H54 (cell line): Measurements from ENCODE around the gene ERBIN.

Experiments
- DNase-seq: peaks from one replicate; pipeline ENCODE4 v3.0.0; 2011; ENCODE audit warnings: low spot score, mixed read lengths; ENCODE audit not compliant: insufficient read length
- FAIRE-seq: peaks from 3 replicates; lab custom pipeline; 2011; peaks lifted over from hg19 to GRCh38; lab: Jason Lieb, UNC
- POLR2A ChIP-seq: IDR thresholded peaks from 2 replicates; pipeline ENCODE4 v1.6.1; 2011; ENCODE audit warnings: low read depth, mild to moderate bottlenecking, low read length

Gene ERBIN

GRCh38 chr5:65986796-65987195 lies 60.4 kb downstream of the ERBIN start:
- DNase-seq (no peak), FAIRE-seq (no peak)
- no peak for TF ChIP-seq POLR2A

GRCh38 chr5:65987982-65988381 lies 61.6 kb downstream of the ERBIN start:
- FAIRE-seq = no peak

GRCh38 chr5:65989158-65989557 lies 62.8 kb downstream of the ERBIN start:
- FAIRE-seq (no peak), DNase-seq (no peak)
- no peak for TF ChIP-seq POLR2A

More at GRCh38 chr5:65987982-65988381, 61.6 kb downstream of the ERBIN start:
- DNase-seq = no peak
- TF ChIP-seq POLR2A = no peak

- FAIRE-seq (no peak), DNase-seq (no peak)
- TF ChIP-seq POLR2A = no peak
Observed at GRCh38 chr5:65992630-65993029, 66.3 kb downstream of the ERBIN start.

- FAIRE-seq = peak; percentile 57
Observed at GRCh38 chr5:65994117-65994786, 67.9 kb downstream of the ERBIN start.

GRCh38 chr5:65999061-65999723 lies 72.8 kb downstream of the ERBIN start:
- DNase-seq (no peak), FAIRE-seq (peak; percentile 20)
- no peak for TF ChIP-seq POLR2A

More at GRCh38 chr5:65994117-65994786, 67.9 kb downstream of the ERBIN start:
- no peak for DNase-seq
- no peak for TF ChIP-seq POLR2A

GRCh38 chr5:66001952-66002351 lies 75.6 kb downstream of the ERBIN start:
- FAIRE-seq (no peak), DNase-seq (no peak)
- no peak for TF ChIP-seq POLR2A

GRCh38 chr5:66002415-66002814 lies 76.0 kb downstream of the ERBIN start:
- no peak for DNase-seq
- TF ChIP-seq POLR2A = no peak
- FAIRE-seq = no peak

GRCh38 chr5:66004216-66004615 lies 77.8 kb downstream of the ERBIN start:
- TF ChIP-seq POLR2A = no peak
- no peak for FAIRE-seq
- no peak for DNase-seq

GRCh38 chr5:66009277-66009676 lies 82.9 kb downstream of the ERBIN start:
- DNase-seq (no peak), FAIRE-seq (peak; percentile 20)
- TF ChIP-seq POLR2A = no peak

- FAIRE-seq = peak; percentile 87
- no peak for TF ChIP-seq POLR2A
- no peak for DNase-seq
Observed at GRCh38 chr5:66010476-66010875, 84.1 kb downstream of the ERBIN start.

GRCh38 chr5:66012271-66012670 lies 85.9 kb downstream of the ERBIN start:
- FAIRE-seq (peak; percentile 27), DNase-seq (no peak)
- TF ChIP-seq POLR2A = no peak

- no peak for TF ChIP-seq POLR2A
- DNase-seq = no peak
- no peak for FAIRE-seq
Observed at GRCh38 chr5:66013397-66013796, 87.0 kb downstream of the ERBIN start.

GRCh38 chr5:66013906-66014305 lies 87.5 kb downstream of the ERBIN start:
- TF ChIP-seq POLR2A = no peak
- FAIRE-seq = no peak

More at GRCh38 chr5:66013906-66014305, 87.5 kb downstream of the ERBIN start:
- DNase-seq = no peak
